Gastroesophageal sphincter (tissue), 4 donors: ENCODE data around the gene STK32C. TPM values are rescaled to one million over a fixed set of nuclear protein-coding genes. Genes with fewer than 3 reads are reported as not detected.

Experiments
- ATAC-seq: fragments of 150-250 bp; one replicate; pipeline ENCODE4 v1.9.1; 2016; ENCODE audit warnings: mild to moderate bottlenecking, moderate library complexity
- H3K27ac ChIP-seq, 4 donors: fragments of 200-600 bp; sonication (generic) in 3 of 4; 1 replicate in 3 of 4; 2 replicates in 1 of 4; pipeline ENCODE4 v1.5.1; 2016 to 2019
- H3K27me3 ChIP-seq: fragments of 200-600 bp; sonication (generic); one replicate; pipeline ENCODE4 v1.5.1; 2019
- H3K36me3 ChIP-seq, 2 donors: fragments of 200-600 bp; sonication (generic); one replicate each; pipeline ENCODE4 v1.5.1; 2019; ENCODE audit warnings: control low read depth in 1 of 2
- H3K4me1 ChIP-seq, 3 donors: fragments of 200-600 bp; sonication (generic); 1 replicate in 2 of 3; 2 replicates in 1 of 3; pipeline ENCODE4 v1.5.1; 2016 to 2019; ENCODE audit warnings: control low read depth in 2 of 3
- H3K4me3 ChIP-seq, 2 donors: fragments of 200-600 bp; sonication (generic); one replicate each; pipeline ENCODE4 v1.5.1; 2019; ENCODE audit warnings: mild to moderate bottlenecking in 1 of 2, moderate library complexity in 1 of 2
- H3K9me3 ChIP-seq, 3 donors: fragments of 200-600 bp; sonication (generic); one replicate each; pipeline ENCODE4 v1.5.1; 2017 to 2019; ENCODE audit warnings: control low read depth in 2 of 3
- EP300 ChIP-seq: sonication (generic); formaldehyde crosslinking; IDR thresholded peaks from one replicate; pipeline ENCODE4 v1.6.1; 2017; ENCODE audit warnings: antibody characterized with exemption, mild to moderate bottlenecking
- POLR2A ChIP-seq, 2 donors: fragments of 450-650 bp; IDR thresholded peaks; one replicate each; pipeline ENCODE4 v1.6.1; 2017; ENCODE audit warnings: antibody characterized with exemption in 2 of 2, mild to moderate bottlenecking in 2 of 2, moderate library complexity in 1 of 2
- POLR2AphosphoS5 ChIP-seq: sonication (generic); formaldehyde crosslinking; IDR thresholded peaks from one replicate; pipeline ENCODE4 v1.6.1; 2017; ENCODE audit warnings: antibody characterized with exemption
- WGBS, 2 donors: methylation state at CpG; one replicate each; pipeline ENCODE4 v1.1.5; 2018; ENCODE audit warnings: low coverage in 1 of 2; 5-methylcytosine and 5-hydroxymethylcytosine counted together
- total RNA-seq, 4 donors: library from RNA; depleted of rRNA; stranded (reverse); fragments of >200 nt; gene quantifications; one replicate each; pipeline ENCODE4 v1.1.0, GENCODE V29; 2016
- TF ChIP-seq, protein P1 (sequence below), 4 experiments: fragments of 200-600 bp in 2 of 4; fragments of 450-650 bp in 2 of 4; sonication (generic) in 1 of 4; IDR thresholded peaks; one replicate each; pipeline ENCODE4 v1.5.1; 2017 to 2019; ENCODE audit warnings: antibody characterized with exemption in 4 of 4, mild to moderate bottlenecking in 2 of 4, moderate library complexity in 2 of 4

The STK32C gene
- total RNA-seq, 4 donors from 2014 or later = 3.8 to 13.0 (median 5.1) TPM

DNA sequence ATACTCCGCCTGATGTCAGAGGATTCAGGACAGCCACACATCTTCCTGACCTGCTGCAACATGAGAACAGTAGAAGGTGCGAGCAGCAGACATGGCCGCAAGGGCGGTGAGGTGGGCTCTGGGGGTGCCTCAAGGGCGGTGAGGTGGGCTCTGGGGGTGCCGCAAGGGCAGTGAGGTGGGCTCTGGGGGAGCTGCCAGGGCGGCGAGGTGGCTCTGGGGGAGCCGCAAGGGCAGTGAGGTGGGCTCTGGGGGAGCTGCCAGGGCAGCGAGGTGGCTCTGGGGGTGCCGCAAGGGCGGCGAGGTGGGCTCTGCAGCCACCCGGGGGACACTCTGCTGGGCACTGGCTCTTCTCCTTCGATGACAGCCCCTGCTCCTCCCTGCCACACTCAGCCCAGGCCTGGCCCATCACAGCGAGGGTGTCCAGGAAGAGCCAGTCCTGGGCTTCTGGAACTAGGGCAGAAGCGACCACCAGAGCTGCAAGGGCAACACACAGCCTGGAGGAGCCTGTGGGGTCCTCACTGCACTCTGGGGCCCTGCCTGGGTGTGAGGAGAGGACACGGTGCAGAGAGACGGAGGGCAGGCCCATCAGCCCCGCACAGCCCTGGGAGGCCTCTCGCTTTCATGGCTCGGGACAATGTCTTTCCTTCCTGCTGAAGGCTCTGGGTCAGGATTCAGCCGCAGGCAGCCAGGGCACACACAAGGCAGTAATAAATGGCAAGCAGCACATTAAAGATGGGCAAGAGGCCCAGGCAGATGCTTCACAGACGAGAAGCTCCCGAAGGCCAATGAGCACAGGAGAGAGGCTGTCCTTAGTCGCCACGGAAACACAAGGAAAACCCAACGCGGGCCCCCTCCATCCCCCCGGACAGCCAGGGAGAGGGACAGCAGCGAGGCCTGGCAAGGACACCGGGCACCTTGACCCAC, 42.5 kb downstream of the STK32C start:
- no peak for TF ChIP-seq POLR2AphosphoS5
- no peak for TF ChIP-seq POLR2A (IDR thresholded peaks at IDR 0.05)
- TF ChIP-seq, protein P1, sequence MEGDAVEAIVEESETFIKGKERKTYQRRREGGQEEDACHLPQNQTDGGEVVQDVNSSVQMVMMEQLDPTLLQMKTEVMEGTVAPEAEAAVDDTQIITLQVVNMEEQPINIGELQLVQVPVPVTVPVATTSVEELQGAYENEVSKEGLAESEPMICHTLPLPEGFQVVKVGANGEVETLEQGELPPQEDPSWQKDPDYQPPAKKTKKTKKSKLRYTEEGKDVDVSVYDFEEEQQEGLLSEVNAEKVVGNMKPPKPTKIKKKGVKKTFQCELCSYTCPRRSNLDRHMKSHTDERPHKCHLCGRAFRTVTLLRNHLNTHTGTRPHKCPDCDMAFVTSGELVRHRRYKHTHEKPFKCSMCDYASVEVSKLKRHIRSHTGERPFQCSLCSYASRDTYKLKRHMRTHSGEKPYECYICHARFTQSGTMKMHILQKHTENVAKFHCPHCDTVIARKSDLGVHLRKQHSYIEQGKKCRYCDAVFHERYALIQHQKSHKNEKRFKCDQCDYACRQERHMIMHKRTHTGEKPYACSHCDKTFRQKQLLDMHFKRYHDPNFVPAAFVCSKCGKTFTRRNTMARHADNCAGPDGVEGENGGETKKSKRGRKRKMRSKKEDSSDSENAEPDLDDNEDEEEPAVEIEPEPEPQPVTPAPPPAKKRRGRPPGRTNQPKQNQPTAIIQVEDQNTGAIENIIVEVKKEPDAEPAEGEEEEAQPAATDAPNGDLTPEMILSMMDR (IDR thresholded peaks at IDR 0.05) = no peak
- no peak for TF ChIP-seq EP300
- WGBS, 2 donors = 80 to 92% methylated on average over 2 of the region's 32 CpGs

DNA sequence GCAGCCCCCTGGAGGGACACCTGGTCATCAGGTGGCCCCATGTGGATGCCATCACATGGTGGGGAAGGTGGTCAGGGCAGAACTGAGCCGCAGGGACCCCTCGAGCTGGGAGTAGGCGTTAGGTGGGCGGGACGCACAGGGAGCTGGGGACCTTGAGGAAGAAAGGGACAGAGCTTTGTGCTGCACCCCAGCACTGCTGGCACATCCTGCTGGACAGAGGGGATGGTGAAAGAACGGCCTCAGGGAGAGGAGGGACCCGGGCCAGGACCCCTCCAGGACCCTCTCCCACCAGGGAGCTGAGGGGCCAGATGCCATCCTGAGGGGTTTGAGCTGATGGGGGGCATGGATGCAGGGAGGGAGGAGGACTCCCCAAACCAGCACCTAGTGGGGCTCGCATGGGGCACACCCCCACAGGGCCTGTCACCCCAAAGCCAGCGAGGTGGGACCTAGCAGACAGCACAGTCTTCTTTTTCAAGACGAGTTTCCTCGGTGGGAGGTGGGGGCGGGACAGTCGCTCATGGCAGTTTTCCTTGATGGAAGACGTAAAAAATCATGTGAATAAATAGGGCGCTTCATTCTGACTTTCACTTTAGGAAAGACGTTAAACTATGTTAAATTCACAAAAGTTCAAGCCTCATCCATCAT, 43.3 kb downstream of the STK32C start:
- no peaks in the 10 kb centered on the region for H3K9me3 ChIP-seq
- no peak overlapping the region for H3K4me3 ChIP-seq
- TF ChIP-seq POLR2AphosphoS5 (no peak), EP300 (no peak), POLR2A (IDR thresholded peaks at IDR 0.05) (no peak)
- ATAC-seq = no peak
- 79 to 82% methylated on average over 9 to 11 of the region's 16 CpGs for WGBS, 2 donors
- no peaks in the 10 kb centered on the region for H3K36me3 ChIP-seq
- no peak overlapping the region for H3K27ac ChIP-seq
- no peaks in the 10 kb centered on the region for H3K27me3 ChIP-seq
- H3K4me1 ChIP-seq = peaks cover 0 to 24% (median 5%) of the 10 kb centered on the region in 3 donors

More for the DNA sequence above, 42.5 kb downstream of the STK32C start:
- peaks cover 0 to 24% (median 5%) of the 10 kb centered on the region in 3 donors for H3K4me1 ChIP-seq
- no peaks in the 10 kb centered on the region for H3K36me3 ChIP-seq
- H3K27ac ChIP-seq = peak overlapping the region in 3 of 4 donors; percentile 8 to 47 (median 30)
- H3K4me3 ChIP-seq = no peak overlapping the region
- ATAC-seq = no peak
- H3K27me3 ChIP-seq = no peaks in the 10 kb centered on the region
- H3K9me3 ChIP-seq = no peaks in the 10 kb centered on the region

DNA sequence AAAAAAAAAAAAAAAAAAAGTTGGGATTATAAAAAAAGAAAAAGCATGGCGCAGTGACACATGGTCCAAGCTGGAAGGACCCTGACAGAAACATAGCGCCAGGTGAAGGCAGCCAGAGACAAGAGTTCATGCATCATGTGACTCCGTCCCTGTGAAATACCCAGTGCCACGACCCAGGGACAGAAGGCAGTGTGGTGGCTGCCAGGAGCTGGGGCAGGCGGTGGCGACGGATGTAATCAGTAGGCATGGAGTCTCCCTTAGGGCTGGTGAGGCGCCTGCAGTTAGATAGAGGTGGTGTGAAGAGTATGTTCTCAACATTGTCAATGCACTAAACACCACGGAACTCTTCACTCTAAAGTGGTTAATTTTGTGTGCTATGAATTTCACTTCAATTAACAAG, 43.9 kb downstream of the STK32C start:
- 87 to 91% methylated on average over 9 of the region's 9 CpGs for WGBS, 2 donors
- peaks cover 0 to 24% (median 5%) of the 10 kb centered on the region in 3 donors for H3K4me1 ChIP-seq
- H3K27me3 ChIP-seq = no peaks in the 10 kb centered on the region
- no peaks in the 10 kb centered on the region for H3K36me3 ChIP-seq
- TF ChIP-seq EP300 = no peak
- no peak for TF ChIP-seq POLR2A (IDR thresholded peaks at IDR 0.05)
- TF ChIP-seq POLR2AphosphoS5 = no peak
- TF ChIP-seq, protein P1 (IDR thresholded peaks at IDR 0.05) = no peak
- no peak for ATAC-seq
- H3K4me3 ChIP-seq = no peak overlapping the region
- H3K9me3 ChIP-seq = no peaks in the 10 kb centered on the region
- H3K27ac ChIP-seq = no peak overlapping the region

DNA sequence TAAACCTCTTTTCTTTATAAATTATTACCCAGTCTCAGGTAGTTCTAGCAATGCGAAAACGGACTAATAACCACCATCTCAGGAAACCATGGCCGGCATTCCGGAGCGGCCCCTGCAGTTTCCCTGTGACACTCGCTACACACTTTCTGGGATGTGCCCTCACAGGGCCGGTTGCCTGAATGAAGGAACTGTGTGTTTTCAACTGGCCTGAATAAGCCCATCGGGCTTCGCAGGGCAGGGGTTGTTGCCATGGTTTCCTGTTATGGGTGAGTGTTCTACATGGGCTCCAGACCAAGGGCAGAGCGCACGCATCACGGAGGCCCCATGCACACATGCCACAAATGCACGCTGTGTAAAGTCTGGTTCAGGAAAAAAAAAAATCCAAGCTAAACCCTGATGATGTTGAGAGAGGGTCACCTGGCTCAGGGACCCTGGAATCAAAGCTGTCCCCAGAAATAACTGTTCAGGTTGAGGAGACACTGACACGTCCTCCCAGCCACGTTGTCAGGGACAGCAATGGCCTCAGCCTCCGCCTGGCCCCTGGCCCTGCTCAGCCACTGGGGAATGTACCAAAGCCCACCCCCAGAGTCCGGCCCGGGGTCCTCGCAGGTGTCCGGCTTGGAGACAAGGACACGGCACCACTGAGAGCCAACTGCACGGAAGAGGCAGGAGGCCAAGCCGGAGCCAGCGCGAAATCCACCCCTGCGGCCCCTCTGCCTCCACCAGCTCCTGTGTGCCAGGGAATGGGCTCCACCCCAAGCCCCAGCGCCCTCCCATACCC, 47.9 kb downstream of the STK32C start:
- Histone ChIP-seq H3K36me3 (no peaks in the 10 kb centered on the region), H3K4me3 (no peak overlapping the region), H3K27ac (no peak overlapping the region), H3K9me3 (no peaks in the 10 kb centered on the region), H3K27me3 (no peaks in the 10 kb centered on the region), H3K4me1 (peaks cover 0 to 3% (median 0%) of the 10 kb centered on the region in 3 donors)
- ATAC-seq = no peak
- TF ChIP-seq POLR2AphosphoS5 (no peak), EP300 (no peak), POLR2A (IDR thresholded peaks at IDR 0.05) (no peak)
- TF ChIP-seq, protein P1 (IDR thresholded peaks at IDR 0.05) = no peak
- 69 to 77% methylated on average over 6 of the region's 27 CpGs for WGBS, 2 donors

DNA sequence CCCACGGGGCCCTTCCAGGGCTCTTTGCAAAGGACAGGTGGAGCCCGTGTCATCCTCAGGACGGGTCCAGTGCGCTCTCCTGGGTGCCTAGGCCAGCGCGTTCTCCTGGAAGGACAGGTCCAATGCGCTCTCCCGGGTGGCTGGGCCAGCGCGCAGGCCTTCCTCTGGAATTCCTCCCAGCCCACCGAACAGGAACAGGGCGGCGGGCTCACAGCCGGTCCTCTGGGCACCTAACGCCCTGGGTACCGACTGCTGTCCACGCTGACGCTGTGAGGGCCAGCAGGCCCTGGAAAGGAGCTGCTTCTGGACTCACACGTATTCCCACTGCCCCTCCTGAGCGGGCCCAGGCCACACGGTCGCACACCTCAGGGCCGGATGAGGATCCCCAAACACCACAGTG, 49.3 kb downstream of the STK32C start:
- no peak overlapping the region for H3K4me3 ChIP-seq
- H3K27me3 ChIP-seq = no peaks in the 10 kb centered on the region
- no peaks in the 10 kb centered on the region for H3K4me1 ChIP-seq
- no peaks in the 10 kb centered on the region for H3K36me3 ChIP-seq
- no peak for TF ChIP-seq POLR2AphosphoS5
- no peak for TF ChIP-seq EP300
- TF ChIP-seq, protein P1 (IDR thresholded peaks at IDR 0.05) = no peak
- TF ChIP-seq POLR2A (IDR thresholded peaks at IDR 0.05) = no peak
- no peak overlapping the region for H3K27ac ChIP-seq
- WGBS, 2 donors = no CpG with 5 or more reads among the region's 23 CpGs
- no peaks in the 10 kb centered on the region for H3K9me3 ChIP-seq
- ATAC-seq = no peak
